ENCODE data around the gene ZFP69.

- TF ChIP-seq CTCF (IDR thresholded peaks at IDR 0.05): no peak
- no peak for TF ChIP-seq POLR2A (IDR thresholded peaks at IDR 0.05)
Observed at GRCh38 chr1:40435471-40435870, 41.6 kb upstream of the ZFP69 start.
